GM18520 (cell line): ENCODE measurements around the gene SCAF1.

Experiments used
- ATAC-seq: cut with Tn5 transposase; IDR thresholded peaks from one replicate; pipeline ENCODE4 v1.9.1; 2021; ENCODE audit not compliant: unreplicated experiment

Gene SCAF1

GRCh38 chr19:49664171-49665035 lies 22.4 kb downstream of the SCAF1 start:
- ATAC-seq, result no peak

GRCh38 chr19:49665036-49665350 lies 23.0 kb downstream of the SCAF1 start:
- no peak for ATAC-seq

- ATAC-seq, result peak; percentile 85
Observed at GRCh38 chr19:49665351-49666119, 23.5 kb downstream of the SCAF1 start, which contains the start of the genes BCL2L12 and IRF3. TSS of gene BCL2L12 (plus strand) at chr19:49665933. CDS start at chr19:49666693, 760 bp downstream. TSS of gene IRF3 (minus strand) at chr19:49665857. CDS start at chr19:49664838, 1,019 bp downstream.

GRCh38 chr19:49666120-49666444 lies 24.1 kb downstream of the SCAF1 start:
- no peak for ATAC-seq

- ATAC-seq, result no peak
Observed at GRCh38 chr19:49667473-49667872, 25.5 kb downstream of the SCAF1 start.

GRCh38 chr19:49669516-49669915 lies 27.5 kb downstream of the SCAF1 start:
- ATAC-seq, result no peak

DNA sequence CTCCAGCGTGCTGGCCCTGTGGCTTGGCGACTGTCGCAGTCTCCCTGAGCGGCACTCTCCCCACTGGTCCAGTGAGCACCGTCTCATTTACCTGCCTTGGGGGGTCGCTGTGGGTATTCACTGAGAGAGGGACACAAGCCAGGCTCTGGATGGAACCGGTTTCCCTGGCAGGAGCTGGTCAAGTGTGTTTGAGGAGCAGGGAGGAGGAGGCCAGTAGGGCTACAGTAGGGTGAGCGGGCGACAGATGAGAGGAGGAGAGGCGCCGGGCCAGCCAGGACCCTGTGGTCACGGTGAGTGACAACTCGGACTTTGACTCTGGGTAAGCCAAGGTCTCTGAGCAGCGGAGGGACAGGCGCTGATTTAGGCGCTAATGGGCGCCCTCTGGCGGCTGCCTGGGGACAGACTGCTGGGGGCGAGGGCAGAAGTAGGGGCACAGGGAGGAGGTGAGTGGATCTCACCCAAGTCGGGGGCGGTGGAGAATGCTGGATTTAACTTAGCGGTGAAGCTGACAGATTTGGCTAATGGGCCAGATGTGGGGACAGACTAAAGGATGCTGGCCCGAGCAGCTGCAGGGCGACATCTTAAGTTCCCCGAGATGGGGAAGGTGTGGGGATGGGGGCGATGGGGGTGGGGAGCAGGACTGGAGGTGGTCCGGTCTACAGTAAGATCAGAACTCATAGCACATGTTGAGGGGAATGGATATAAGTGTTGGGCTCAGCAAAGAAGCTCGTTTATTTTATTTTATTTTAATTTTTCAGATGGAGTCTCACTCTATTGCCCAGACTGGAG lies 30.3 kb downstream of the SCAF1 start:
- no peak for ATAC-seq

DNA sequence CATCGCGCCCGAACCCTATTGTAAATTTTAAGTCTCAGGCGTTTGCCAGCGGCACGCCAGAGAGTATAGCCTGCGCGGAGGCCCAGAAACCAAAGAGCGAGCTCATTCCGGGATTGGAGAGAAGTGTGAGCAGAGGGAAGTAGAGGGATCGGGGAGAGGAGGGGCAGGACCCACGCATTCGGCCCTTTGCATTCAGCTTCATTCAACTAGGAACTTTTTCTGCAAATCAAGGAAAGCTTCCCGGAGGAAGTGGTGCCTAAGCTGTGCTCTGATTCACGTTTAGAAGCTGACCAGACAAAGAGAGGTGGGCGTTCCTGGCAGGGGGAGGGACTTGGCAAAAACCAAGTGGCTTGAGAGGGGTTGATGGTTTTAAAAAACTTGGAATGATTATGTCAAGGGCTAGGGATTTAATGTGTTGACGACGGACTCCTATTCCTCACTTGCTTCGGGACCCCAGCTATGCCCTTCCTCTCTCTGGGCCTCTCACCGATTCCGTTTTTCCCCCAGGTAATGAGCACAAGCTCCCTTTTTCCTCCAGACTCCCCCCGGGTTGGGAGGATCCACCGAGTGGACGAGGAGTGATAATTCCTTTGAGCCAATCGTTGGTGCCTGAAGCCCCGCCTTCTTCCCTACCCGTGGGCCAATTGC lies 34.3 kb downstream of the SCAF1 start:
- no peak for ATAC-seq

GRCh38 chr19:49676784-49677230 lies 34.8 kb downstream of the SCAF1 start:
- peak; percentile 61 for ATAC-seq

GRCh38 chr19:49677231-49677900 lies 35.4 kb downstream of the SCAF1 start, which contains the start of gene PRMT1:
TSS of gene PRMT1 (plus strand) at chr19:49677271. CDS start at chr19:49677281, 10 bp downstream.
- no peak for ATAC-seq

- ATAC-seq, result no peak
Observed at GRCh38 chr19:49677901-49678674, 36.1 kb downstream of the SCAF1 start.

GRCh38 chr19:49678985-49679770 lies 37.2 kb downstream of the SCAF1 start:
- no peak for ATAC-seq

GRCh38 chr19:49679771-49680413 lies 37.9 kb downstream of the SCAF1 start:
- ATAC-seq, result no peak

DNA sequence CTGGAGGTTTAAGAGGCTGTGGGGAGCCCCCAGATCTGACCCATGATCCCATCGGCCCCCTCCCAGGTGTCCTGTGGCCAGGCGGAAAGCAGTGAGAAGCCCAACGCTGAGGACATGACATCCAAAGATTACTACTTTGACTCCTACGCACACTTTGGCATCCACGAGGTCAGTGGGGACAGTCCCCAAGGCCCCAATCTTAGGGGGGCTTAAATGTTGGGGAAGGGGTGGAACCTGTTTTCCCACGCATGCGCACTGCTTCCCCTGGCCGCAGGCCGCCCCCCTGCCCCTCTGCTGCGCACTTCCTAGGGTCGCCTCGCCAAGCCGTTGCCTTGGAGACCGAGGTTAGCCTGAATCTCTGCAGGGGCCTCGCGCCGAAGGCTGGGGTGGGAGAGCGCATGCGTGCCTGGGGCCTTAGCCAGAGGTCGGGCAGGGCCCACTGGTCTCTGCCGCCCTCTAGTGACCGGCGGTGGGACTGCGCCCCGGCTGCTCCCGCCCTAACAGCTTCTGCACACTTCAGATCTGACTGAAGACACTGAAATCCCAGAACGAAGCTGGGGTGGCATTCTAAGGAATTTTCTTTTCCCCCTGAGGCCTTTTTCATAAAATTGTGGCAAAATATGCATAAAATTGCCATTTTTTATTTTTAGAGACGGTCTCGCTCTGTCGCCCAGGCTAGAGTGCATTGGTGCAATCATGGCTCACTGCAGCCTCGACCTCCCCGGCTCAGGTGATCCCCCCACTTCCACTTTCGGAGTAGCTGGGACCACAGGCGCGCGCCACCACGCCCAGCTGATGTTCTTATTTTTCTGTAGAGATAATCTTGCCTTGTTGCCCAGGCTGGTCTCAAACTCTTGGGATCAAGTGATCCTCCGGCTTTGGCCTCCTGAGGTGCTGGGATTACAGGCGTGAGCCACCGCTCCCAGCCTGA lies 38.7 kb downstream of the SCAF1 start:
- ATAC-seq, result no peak

DNA sequence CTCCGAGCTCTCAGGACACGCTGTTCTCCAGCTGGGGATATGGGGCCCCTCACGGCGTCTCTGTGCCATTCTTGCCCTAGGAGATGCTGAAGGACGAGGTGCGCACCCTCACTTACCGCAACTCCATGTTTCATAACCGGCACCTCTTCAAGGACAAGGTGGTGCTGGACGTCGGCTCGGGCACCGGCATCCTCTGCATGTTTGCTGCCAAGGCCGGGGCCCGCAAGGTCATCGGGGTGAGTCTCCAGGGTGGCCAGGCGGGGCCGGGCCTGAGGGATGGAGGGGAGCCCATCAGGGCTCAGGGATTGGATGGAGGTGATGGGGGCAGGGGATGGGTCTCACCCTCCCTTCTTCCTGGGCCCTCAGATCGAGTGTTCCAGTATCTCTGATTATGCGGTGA lies 39.8 kb downstream of the SCAF1 start:
- no peak for ATAC-seq

DNA sequence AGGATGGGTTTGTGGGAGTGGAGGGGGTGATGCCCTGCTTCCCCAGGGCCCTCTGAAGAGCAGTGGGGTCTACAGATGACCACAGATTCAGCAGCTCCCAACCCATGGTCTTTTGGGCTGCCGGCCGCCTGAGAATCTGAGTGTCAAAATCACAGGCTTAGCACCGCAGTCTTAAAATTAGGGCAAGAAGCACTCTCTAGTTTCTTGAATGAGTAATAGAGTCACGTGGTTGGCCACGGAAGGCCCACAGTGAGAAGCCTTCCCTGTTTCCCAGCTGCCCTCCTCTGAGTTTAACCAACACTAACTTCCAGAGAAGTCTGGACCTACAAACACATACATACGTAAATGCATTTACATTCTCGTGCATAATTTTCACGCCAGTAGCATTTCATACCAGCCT lies 40.3 kb downstream of the SCAF1 start:
- ATAC-seq, result no peak

DNA sequence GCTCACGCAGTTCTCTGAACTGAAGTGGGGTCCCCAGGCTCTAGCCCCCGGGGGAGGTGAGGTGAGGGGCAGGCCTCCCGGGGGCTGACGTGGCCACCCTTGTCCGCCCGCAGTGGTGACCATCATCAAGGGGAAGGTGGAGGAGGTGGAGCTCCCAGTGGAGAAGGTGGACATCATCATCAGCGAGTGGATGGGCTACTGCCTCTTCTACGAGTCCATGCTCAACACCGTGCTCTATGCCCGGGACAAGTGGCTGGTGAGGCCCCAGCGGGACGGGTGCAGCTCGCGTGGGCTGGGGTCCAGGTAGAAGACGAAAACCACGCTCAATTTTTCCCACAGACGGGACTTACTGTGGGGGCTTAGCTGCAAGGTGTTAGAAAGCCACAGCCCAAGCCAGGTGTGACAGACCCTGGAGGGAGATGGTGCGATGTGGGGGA lies 41.8 kb downstream of the SCAF1 start:
- no peak for ATAC-seq
